HG02885 (cell line): Measurements from ENCODE around the gene IFNA5.

Source experiments
- ATAC-seq: cut with Tn5 transposase; IDR thresholded peaks from one replicate; pipeline ENCODE4 v1.9.1; 2021; ENCODE audit warnings: mild to moderate bottlenecking; ENCODE audit not compliant: unreplicated experiment, poor library complexity

IFNA5 gene

DNA sequence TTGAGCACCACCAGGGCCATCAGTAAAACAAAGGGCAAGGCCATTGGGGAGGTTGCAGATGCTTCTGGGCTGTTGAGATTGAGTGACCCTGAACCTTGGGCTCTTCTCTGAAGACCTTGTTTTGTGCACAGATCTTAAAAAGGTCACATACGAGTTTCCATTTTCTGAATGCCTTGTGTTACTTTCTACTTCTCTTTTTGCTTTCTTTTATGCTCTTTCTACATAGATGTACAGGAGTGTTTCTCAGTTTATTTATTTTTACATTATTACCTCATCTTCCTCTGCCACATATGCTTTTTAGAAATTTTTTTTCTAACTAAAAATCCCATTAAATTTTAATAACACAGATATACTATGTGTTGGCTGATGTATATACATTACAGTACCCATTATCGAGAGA lies at the start of gene IFNA5:
TSS of gene IFNA5 (minus strand) at position 101 of the 400 bp plus-strand sequence. CDS start at position 44, 57 bp downstream.
- ATAC-seq = no peak

DNA sequence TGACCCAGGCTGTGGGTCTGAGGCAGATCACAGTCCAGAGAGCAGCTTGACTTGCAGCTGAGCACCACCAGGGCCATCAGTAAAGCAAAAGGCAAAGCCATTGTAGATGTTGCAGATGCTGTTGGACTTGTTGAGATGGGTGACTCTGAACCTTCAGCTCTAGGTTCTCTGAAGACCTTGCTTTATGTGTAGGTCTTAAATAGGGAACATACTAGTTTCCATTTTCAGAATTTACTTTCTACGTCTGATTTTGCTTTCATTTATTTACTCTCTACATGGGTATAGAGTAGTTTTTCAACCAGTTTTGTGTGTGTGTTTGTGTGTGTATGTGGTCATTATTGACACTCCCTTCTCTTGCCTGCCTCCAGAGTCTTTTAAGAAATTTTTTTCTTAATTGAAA lies 45.7 kb upstream of the IFNA5 start, which contains the start of gene IFNA6:
TSS of gene IFNA6 (minus strand) at position 101 of the 400 bp plus-strand sequence. CDS start at position 101, 0 bp downstream.
- no peak for ATAC-seq

DNA sequence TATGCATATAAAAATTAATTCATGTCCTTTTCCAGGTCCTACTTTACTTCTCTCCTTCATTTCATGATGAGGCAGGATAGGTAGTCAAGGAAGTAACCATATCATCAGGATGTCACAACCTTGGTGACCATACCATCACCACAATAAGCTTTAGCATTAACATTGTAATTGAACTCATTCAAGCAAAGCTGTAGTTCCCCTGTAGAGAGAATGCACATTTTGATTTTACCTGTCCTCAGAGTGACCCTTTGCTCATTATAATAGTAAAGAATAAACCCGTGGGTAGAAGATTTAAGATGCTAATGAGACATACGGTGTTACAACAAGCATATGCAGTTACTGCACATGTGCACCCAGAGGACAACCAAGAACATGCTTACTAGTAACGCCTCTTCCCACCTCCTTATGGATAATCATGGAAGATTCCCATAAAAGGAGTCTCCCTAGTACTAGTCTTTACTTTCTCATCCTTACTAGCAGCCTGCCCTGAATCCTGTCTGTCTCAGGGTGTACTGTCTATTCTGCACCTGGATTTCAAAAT lies 43.4 kb upstream of the IFNA5 start:
- no peak for ATAC-seq

DNA sequence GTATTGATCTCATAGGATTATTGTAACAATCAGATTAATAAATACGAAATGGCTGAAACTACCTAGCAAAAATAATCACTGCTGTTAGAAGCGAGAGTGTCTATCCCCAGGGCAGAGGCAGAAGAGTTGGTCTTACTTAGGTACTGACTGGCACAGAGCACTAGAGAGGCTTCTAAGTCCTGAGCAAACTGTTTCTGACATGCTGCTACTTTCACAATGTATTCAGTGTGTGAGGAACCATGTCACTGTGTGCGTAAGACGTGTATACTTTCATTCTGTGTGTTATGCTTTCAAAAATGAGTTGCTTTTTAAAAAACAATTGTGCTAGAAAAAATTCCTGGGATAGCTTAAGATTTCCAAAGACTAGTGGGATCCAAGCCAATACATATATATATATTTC lies 35.6 kb upstream of the IFNA5 start:
- no peak for ATAC-seq

DNA sequence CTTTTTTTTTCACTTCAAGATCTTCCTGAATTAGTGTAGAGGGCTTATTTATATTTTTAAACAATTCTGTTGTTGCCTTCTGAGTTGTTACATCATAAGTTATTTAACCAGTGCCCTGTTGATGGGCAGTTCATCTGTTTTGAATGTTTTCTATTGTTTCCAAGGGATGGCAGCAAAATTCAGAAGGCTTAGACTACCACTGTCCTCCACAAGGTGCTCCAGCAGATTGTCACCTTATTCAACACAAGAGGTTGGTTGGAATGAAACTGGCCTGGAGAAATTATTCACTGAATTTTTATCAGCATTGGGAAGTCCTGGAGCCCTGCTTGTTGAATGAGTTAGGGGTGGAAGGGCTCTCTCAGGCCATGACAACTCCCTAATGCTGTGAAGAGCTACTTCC lies 31.3 kb upstream of the IFNA5 start:
- ATAC-seq = no peak

DNA sequence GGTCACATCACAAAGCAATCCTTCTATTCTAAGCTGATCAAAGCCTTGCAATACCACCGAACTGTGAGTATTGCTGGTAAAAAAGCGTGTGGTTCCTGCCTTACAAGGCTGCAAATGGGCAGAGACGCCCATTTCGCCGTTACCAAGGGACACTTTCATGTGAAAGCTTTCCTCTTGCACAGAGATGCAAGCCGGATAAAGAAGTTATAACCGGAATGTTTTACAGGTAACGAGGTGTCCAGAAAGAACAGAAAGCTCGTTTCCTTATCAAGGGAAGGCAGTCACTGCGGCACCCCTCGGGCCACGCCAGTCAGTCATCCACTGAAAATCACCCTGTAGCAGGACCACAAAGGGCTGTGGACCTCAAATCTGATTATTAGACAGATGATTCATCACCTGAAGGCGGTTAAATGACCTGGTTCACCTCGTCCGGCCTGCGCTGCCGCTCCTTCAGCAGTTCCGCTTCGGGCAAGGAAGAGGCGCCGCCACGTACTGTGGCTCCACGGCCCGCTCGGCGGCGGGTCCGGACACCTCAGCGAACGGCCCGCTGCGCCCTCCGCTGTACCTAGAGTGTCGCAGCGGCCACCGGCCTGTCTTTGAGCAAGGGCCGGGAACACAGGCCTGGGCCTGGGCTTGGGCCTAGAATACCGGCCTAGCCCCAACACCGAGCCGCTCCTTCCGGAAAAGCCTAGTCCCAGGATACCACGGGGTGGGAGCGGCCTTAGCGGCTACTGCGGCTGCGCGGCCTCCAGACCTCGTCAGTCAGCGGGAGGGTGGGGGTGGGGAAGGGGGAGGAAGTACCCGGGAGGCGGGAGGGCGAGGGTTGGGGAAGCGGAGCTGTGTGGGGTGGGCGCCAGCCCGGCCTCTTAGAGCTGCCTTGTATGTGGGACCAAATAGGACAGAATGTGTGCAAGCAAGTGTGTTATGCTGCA lies 29.9 kb upstream of the IFNA5 start, which contains the start of gene KLHL9:
TSS of gene KLHL9 (minus strand) at position 704 of the 932 bp plus-strand sequence. CDS start at position 159, 545 bp downstream.
- ATAC-seq = peak; percentile 91

DNA sequence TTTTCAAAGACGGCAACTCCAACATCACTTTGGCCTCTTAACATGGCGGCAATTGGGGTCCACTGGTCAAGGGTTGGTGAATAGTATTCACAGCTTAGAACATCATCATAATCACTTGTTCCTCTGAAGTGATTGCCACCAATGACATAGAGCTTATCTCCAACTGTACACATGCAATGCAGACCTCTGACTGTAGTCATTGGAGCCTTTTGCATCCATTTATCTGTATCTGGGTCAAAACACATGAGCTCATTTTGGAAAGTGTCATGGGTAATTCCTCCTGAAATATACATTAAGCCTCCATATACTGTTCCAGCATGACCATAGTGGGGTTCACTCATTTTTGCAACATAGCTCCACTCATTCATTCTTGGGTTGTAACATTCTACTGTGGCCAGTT lies 28.1 kb upstream of the IFNA5 start:
- ATAC-seq = no peak

DNA sequence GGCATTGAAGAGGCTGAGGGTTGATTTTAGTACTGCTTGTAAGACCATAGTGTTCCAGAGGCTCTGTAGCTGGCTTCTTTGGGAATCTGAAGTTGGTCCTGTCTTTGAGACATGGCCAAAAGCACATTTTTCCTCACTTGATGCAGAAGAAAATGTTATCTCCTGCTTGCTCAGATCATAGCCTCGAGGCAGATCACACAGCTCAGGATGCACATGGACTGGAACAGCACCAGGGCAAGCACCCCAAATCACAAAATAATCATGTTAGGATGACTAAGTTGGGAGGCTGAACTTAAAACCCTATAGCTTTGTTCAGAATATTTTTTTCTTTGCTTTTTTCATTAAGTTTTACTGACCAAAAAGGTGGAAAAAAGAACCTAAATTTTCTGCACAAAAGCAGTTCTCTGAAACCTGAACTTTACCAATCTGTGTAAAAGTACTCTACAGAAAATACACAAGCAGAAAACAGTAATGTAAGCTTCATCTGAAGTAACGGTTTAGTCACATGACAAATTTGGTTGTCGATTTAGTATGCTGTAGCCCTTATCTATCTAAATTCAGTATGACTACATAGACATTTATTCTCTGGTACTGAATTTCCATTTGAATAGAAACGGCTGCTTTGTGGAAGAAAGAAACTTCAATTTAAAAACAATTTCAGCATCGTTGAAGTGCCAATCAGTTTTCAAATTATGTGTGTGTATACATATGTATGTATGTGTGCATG lies 26.7 kb upstream of the IFNA5 start:
- no peak for ATAC-seq

DNA sequence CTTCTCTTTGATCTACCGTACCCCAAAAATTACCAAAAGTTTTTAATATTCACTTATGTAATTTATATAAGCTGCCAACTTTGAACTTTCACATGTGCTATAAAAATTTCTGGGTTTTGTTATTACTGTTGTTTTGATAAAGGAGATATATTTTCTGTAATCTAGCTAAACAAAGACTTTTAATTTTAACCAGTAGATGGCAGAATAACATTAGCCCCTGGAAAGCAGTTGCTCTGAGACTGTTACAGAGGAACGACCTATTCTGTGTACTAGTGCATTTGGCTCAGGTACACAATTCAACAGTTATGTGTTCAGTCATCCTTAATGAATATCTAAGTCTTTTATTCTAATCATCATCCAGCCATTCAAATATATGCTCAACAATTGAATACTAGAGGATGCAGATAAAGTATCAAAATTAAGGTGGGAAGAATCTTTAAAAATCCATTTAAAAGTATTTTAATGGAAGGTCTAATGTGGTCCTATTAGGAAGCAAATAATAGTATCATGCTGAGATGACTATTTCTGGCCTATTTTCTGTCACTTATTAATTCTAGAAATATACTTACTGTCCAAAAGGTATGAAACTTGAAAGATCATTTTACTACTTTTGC lies 21.5 kb upstream of the IFNA5 start:
- peak; percentile 87 for ATAC-seq

DNA sequence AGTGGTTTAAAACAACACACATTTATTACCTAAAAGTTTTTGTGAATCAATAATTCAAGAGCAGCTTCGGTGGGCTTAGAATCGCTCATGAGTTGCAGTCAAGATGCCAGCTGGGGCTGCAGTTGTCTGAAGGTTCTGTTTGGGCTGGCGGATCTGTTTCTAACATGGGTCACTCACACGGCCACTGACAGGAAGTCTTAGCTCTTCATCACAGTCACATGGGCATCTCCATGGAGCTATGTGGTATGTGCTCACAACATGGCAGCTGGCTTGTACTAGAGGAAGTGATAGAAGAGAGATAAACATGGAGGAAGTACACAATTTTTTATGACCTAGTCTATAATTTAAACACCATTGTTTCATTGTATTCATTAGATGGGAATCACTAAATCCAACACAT lies 18.9 kb upstream of the IFNA5 start:
- ATAC-seq = no peak

DNA sequence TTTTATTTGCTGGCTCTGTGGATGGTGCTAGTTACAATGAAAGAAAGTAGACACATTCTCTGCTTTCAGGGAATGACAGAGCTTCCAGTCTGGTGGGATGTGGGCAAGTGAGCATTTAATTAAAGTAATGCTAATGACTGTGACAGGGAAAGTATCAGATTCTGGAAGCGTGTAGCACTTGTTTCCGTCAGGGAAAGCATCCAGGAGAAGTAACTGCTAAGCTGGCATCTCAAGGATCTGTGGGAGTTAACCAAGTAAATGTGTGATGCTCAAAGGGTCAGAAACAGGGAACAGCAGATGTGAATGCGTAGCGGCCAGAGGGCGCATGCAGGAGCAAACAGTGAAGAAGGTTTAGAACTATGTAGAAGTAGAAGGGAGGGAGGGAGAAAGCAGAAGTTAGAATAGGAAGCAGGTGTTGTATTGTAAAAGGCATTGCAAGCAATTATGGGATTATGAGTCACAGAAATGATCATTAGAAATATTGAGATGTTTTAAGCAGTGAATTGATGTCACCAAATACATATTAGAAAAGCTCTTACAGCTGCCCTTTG lies 17.9 kb upstream of the IFNA5 start:
- no peak for ATAC-seq

DNA sequence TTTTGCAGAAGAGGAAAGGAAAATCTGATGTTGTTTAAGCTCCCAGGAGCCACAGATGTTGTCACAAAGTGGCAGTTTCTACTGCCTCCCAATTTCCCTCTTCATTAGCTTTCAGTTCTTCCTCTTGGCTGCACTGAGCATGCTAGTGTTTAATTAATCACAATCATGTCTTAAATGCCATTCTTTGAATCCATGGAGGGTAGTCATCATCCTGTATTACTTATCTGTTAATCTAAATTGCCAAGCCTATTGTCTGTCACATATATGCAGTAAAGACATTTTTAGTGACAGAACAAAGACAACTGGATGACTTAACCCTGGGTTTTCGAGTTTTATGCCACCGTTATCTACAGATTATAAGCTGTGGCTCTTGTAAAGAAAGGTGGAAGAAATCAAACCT lies 15.4 kb upstream of the IFNA5 start:
- no peak for ATAC-seq

DNA sequence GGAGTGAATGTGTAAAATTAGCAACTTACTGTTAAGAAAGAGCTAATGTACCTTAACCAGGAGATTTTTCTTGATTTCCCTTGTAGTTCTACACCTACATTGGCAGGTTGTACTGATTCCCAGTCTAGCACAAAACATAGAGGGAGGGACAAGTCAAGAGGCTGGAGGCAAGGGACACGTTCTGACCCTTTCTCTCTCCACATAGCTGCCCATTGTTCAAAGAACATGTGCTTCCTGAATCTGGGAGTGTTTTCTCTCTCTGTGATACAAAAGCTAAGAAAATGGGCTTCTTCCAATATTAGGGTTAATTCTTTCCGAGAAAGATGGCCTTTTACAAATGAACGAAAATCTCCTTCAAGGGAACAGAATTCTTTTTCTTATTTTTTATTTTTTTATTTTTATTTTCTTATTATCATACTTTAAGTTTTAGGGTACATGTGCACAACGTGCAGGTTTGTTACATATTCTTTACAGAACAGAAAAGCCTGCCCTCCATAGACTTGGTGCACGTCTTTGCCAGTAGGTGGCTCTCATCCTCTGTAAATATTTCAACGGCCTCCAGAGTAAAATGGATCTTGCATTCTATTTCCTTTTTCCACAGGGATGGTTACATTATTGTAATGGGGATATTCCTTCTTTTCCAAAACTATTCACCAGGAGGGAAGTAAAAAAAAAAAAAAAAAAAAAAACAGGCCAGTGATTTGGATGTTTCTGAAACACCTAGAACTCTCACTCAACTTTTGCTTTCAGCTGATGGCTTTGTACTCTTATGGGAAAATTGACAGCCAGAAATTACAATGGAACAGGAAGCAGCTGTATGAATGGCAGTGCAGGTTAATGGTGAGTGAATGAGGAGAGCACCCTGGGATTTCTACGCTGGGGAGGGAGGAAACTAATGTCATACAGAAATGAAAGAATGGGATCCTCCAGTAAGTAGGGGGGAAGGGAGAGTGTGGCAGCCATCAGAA lies 13.1 kb upstream of the IFNA5 start:
- ATAC-seq = peak; percentile 81

DNA sequence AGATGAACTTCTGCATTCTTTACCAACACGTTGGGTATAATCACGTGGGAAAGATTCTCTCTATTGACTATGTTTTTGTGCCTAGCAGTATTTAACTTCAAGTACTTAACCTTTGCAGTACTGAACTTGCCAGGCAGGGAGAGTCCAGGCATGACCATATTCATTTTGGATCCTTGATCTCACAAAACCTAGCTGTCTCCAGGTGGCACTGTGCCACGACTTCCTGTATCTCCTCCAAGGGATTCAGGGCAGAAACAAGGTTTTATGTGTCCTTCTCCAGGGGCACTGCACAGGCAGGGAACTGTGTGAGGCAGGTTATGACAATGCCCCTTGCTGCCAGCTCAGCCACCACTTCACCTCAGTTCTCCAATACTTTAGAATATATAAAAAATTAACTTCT lies 11.7 kb upstream of the IFNA5 start:
- no peak for ATAC-seq

DNA sequence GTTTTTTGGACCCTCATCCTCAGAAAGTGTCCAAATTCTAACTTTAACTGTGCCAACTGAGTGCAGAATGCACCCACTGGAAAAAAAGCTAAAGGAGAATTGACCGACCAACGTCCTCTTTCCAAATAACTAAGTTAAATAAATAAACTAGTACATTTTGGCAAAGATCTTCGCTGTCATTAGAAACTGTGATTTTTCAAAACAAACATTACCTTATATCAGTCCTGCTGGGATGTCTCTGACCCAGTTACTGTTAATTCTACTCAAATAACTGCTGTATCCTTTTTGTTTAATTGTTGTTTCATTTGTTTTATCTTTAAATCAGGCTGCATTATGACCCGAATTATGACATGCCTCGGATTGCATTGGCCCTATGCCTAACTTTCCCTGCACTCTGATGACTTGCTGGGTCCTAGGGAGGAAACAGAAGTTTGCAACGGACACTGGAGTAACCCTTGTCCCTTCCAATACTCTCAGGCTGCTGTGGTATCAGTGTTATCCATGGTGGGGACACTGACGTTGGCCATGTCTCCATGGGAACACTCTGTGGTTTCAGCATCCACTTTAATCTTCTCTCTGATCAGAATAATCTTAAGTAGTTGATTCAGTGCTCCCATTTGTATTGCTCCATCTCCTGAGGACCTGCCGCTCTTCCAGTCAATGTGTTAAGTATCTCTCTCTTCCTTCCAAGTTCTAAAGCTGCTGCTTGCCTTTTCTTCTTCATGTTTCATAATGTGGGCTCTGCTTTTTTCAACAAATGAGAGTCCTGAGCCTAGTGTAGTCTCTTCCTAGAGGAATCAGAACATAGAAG lies 11.1 kb upstream of the IFNA5 start:
- ATAC-seq = no peak

DNA sequence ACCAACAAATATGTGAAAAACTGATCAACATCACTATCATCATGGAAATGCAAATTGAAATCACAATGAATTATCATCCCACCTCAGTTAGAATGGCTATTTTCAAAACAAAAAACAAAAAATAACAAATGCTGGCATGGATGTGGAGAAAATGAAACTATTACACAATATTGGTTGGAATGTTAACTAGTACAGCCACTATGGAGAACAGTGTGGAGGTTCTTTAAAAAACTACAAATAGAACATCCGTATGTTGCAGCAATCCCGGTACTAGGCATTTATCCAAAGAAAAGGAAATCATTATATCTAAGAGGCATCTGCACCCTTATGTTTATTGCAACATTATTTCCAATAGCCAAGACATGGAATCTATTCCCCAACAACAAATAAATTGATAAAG lies 9.0 kb upstream of the IFNA5 start:
- no peak for ATAC-seq

DNA sequence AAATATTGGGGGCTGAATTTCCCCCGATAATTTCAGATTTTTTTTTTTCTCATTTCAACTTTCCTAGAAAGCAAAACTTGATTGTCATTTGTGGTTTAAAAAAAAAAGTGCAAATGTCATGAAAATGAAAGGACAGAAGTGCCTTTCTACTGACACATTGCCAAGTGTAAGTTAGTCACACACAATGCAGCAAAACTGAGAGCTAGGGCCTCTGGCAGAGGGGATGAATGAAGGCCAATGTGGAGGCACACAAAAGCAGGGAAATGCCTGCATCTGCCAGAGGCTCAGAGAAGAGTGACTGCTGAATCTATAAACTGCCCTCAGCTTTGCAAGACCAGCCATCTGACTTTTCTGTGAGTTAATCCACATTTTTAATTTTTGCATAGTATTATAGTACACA lies 6.8 kb upstream of the IFNA5 start:
- no peak for ATAC-seq

DNA sequence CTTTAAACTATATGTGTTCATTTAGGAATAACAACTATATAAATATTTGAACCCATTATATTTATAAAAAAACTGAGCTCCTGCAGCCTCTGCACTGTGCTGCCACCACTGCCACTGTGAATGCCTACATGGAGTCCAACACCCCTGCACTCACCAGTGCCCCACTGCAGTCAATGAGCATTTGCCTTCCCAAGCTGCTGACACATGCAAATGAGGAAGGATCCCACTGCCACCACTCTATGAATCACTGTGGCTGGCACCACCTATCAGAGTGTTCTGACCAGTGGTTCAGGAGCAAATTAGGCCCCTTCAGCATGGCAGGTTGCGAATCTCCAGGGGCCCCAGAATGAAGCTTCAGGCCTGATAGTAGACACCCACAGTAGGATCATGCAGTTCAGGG lies 9.1 kb downstream of the IFNA5 start:
- ATAC-seq = no peak
